ENCODE measurements around the gene SSU72.

Gene SSU72

DNA sequence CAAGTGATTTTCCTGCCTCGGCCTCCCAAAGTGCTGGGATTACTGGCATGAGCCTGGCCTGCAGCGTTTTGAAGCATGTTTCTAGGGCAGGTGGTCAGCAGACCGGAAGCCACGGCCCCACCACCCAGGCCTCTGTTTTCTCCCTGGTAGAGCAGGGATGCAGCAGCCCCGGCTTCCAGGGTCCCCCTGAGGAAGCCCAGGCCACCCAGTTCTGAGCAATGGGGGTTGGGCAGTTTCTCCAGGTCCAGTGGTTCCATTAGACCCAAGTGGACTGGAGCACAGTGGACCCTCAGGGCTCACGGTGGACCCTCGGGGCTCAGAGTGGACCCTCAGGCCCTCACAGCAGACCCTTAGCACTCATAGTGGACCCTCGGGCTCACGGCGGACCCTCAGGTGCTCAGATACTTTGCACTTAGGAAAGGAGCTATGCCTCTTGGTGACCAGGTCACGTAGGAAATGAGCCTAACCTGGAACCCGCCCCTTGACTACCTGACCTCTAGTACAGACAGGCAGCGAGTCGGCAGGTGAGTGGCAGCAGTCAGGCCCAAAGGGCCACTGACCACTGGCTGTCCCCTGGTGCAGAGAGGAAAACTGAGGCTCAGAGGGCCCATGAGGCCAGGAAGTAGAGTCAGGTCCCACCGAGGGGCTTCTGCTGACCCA, 29.8 kb upstream of the SSU72 start:
- TF ChIP-seq CTCF (IDR thresholded peaks at IDR 0.05; ENCODE audit: borderline replicate concordance, control extremely low read depth, extremely low read depth, insufficient read depth, missing control alignments): no peak
- DNase-seq (ENCODE audit: low spot score): no peak
- in situ Hi-C loops (cut with MboI; ENCODE audit: low sequenced_read_pairs, unreplicated experiment): no loop called here

DNA sequence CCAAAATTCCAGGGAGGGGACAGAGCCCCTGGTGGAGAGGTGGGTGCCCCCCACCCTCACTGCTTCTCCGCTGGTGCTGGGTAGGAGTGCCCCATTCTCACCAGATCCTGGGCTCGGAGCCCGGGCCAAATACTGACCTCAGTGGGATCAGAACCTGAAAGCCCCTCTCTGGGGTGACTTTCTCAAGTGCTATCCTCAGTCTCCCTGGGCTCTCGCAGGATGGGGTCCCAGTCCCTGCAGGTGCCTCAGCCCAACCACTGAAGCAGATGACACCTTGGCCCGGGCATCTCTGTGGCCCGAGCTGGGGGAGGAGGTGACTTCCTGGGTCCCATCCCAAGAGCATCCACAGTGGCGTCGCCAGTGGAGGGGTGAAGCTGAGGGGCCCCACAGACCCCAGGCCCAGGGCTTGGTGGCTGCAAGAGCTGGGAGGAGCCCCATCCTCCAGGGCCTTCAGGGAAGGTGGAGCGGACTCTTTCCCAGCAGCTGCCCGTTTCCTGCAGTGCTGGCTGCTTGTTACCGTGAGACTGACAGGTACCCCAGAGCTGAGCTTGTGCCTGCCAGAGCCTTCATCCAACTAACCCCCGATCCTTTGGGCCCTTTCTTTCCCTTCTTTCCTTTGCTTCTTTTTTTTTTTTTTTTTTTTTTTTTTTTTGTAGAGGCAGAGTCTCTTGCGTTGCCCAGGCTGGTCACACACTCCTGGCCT, 29.2 kb upstream of the SSU72 start:
- no peak for TF ChIP-seq CTCF (IDR thresholded peaks at IDR 0.05; ENCODE audit: borderline replicate concordance, control extremely low read depth, extremely low read depth, insufficient read depth, missing control alignments)
- no peak for DNase-seq (ENCODE audit: low spot score)

DNA sequence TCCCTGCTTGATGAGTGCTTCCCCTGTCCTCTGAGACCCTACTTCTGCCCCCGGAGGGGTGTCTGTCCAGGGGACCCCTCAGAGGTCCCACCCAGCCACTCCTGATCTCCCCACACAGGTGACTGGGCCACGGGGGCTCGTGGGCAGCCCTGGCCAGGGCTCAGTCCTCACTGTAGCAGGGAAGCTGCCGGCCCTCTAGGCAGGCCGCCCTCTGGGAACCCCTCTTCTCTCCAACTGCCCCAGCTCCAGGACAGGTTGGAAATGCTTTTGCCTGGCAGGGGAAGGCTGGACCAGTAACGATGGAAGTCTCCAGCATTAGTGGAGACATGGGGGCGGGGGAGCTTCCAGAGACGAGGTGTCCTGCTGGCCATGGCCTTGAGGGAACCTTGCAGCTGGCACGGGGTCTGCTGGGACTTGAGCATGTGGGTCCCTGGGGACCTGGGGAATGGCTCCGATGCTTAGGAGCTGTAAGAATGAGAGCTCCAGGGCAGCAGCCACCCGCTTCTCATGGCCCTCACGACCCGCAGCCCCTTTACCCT, 28.4 kb upstream of the SSU72 start:
- TF ChIP-seq CTCF (IDR thresholded peaks at IDR 0.05; ENCODE audit: borderline replicate concordance, control extremely low read depth, extremely low read depth, insufficient read depth, missing control alignments): no peak
- DNase-seq (ENCODE audit: low spot score): no peak
- in situ Hi-C loops (cut with MboI; ENCODE audit: low sequenced_read_pairs, unreplicated experiment): no loop called here

More for the DNA sequence above, 29.2 kb upstream of the SSU72 start:
- in situ Hi-C loops (cut with MboI; ENCODE audit: low sequenced_read_pairs, unreplicated experiment): no loop called here

- in situ Hi-C loops (cut with MboI; ENCODE audit: low sequenced_read_pairs, unreplicated experiment): no loop called here
- TF ChIP-seq CTCF (IDR thresholded peaks at IDR 0.05; ENCODE audit: borderline replicate concordance, control extremely low read depth, extremely low read depth, insufficient read depth, missing control alignments): no peak
- peak; percentile 81 for DNase-seq (ENCODE audit: low spot score)
Observed at GRCh38 chr1:1602304-1602967, 27.8 kb upstream of the SSU72 start.

GRCh38 chr1:1601564-1602303, 27.1 kb upstream of the SSU72 start:
- TF ChIP-seq CTCF (IDR thresholded peaks at IDR 0.05; ENCODE audit: borderline replicate concordance, control extremely low read depth, extremely low read depth, insufficient read depth, missing control alignments): no peak
- in situ Hi-C loops (cut with MboI; ENCODE audit: low sequenced_read_pairs, unreplicated experiment): no loop called here
- DNase-seq (ENCODE audit: low spot score): no peak
